HG03103 (cell line): ENCODE data around the gene PLCH2.

Experiments used
- ATAC-seq: cut with Tn5 transposase; IDR thresholded peaks from one replicate; pipeline ENCODE4 v1.9.1; 2021; ENCODE audit warnings: low read depth; ENCODE audit not compliant: unreplicated experiment

Gene PLCH2

GRCh38 chr1:2460203-2460602, 15.9 kb upstream of the PLCH2 start:
- no peak for ATAC-seq

GRCh38 chr1:2460996-2461751, 14.9 kb upstream of the PLCH2 start:
- ATAC-seq: no peak

GRCh38 chr1:2462819-2463218, 13.3 kb upstream of the PLCH2 start:
- no peak for ATAC-seq

- no peak for ATAC-seq
Observed at GRCh38 chr1:2463396-2463795, 12.7 kb upstream of the PLCH2 start.

- no peak for ATAC-seq
Observed at GRCh38 chr1:2465371-2466269, 10.5 kb upstream of the PLCH2 start.

- ATAC-seq: no peak
Observed at GRCh38 chr1:2466270-2466665, 9.8 kb upstream of the PLCH2 start.

- ATAC-seq: no peak
Observed at GRCh38 chr1:2466958-2467554, 9.0 kb upstream of the PLCH2 start.

GRCh38 chr1:2468041-2468472, 8.0 kb upstream of the PLCH2 start:
- no peak for ATAC-seq

- ATAC-seq: no peak
Observed at GRCh38 chr1:2468540-2468939, 7.5 kb upstream of the PLCH2 start.

GRCh38 chr1:2469103-2469940, 6.8 kb upstream of the PLCH2 start:
- ATAC-seq: no peak

- no peak for ATAC-seq
Observed at GRCh38 chr1:2470290-2471158, 5.6 kb upstream of the PLCH2 start.

- ATAC-seq: no peak
Observed at GRCh38 chr1:2471159-2471471, 5.0 kb upstream of the PLCH2 start.

- ATAC-seq: no peak
Observed at GRCh38 chr1:2471587-2472001, 4.5 kb upstream of the PLCH2 start.

- ATAC-seq: no peak
Observed at GRCh38 chr1:2472109-2472508, 4.0 kb upstream of the PLCH2 start.

- ATAC-seq: no peak
Observed at GRCh38 chr1:2472561-2473177, 3.4 kb upstream of the PLCH2 start.

- ATAC-seq: no peak
Observed at GRCh38 chr1:2473198-2473597, 2.9 kb upstream of the PLCH2 start.

GRCh38 chr1:2474104-2474844, 1.8 kb upstream of the PLCH2 start:
- ATAC-seq: no peak

GRCh38 chr1:2474933-2475371, 1.1 kb upstream of the PLCH2 start:
- no peak for ATAC-seq

GRCh38 chr1:2475571-2475970, 518 bp upstream of the PLCH2 start:
- ATAC-seq: no peak
